GM23338 (cell line): Measurements from ENCODE around the gene NNT. TPM values are rescaled to one million over a fixed set of nuclear protein-coding genes. Genes with fewer than 3 reads are reported as not detected.

Experiments
- ATAC-seq: fragments of 200-7000 bp; cut with Tn5 transposase; 3 replicates; pipeline ENCODE4 v1.9.1; 2020
- DNase-seq: peaks from one replicate; pipeline ENCODE4 v3.0.0-alpha.2; 2015; ENCODE audit warnings: low spot score
- H2AFZ ChIP-seq: fragments of 200-600 bp; sonication (generic); 2 replicates; pipeline ENCODE4 v1.8.0; 2016; ENCODE audit warnings: antibody characterized with exemption, mild to moderate bottlenecking, moderate library complexity
- H3F3A ChIP-seq: fragments of 200-600 bp; sonication (generic); replicated peaks from 2 replicates; pipeline ENCODE4 v1.8.0; 2017; ENCODE audit warnings: antibody characterized with exemption, mixed run types, low read depth
- H3K27ac ChIP-seq: fragments of 200-600 bp; sonication (generic); 2 replicates; pipeline ENCODE4 v1.6.1; 2016; ENCODE audit warnings: low read depth
- H3K27me3 ChIP-seq: fragments of 200-600 bp; sonication (generic); 2 replicates; pipeline ENCODE4 v1.8.0; 2016; ENCODE audit warnings: mild to moderate bottlenecking, mixed run types, moderate library complexity; ENCODE audit not compliant: insufficient read depth
- H3K36me3 ChIP-seq: fragments of 200-600 bp; sonication (generic); 2 replicates; pipeline ENCODE4 v1.8.0; 2016; ENCODE audit warnings: mild to moderate bottlenecking; ENCODE audit not compliant: insufficient read depth
- H3K4me1 ChIP-seq: fragments of 200-600 bp; sonication (generic); 2 replicates; pipeline ENCODE4 v1.8.0; 2016; ENCODE audit warnings: mild to moderate bottlenecking, moderate library complexity; ENCODE audit not compliant: insufficient read depth
- H3K4me2 ChIP-seq: fragments of 200-600 bp; sonication (generic); 2 replicates; pipeline ENCODE4 v1.7.1; 2017; ENCODE audit warnings: mixed run types
- H3K4me3 ChIP-seq: fragments of 200-600 bp; sonication (generic); 2 replicates; pipeline ENCODE4 v1.6.1; 2016; ENCODE audit warnings: mixed run types
- H3K79me2 ChIP-seq: fragments of 200-600 bp; sonication (generic); replicated peaks from 2 replicates; pipeline ENCODE4 v1.8.0; 2017; ENCODE audit warnings: mild to moderate bottlenecking; ENCODE audit not compliant: insufficient read depth
- H3K9me2 ChIP-seq: fragments of 200-600 bp; sonication (generic); 2 replicates; pipeline ENCODE4 v1.8.0; 2017; ENCODE audit not compliant: insufficient read depth
- H4K20me1 ChIP-seq: fragments of 200-600 bp; sonication (generic); replicated peaks from 2 replicates; pipeline ENCODE4 v1.8.0; 2017; ENCODE audit warnings: mild to moderate bottlenecking; ENCODE audit not compliant: insufficient read depth
- H3K27ac Mint-ChIP-seq: 2 replicates; pipeline ENCODE4 v1.8.0; 2020; ENCODE audit warnings: inconsistent platforms, mild to moderate bottlenecking, moderate library complexity, mixed read lengths
- H3K27me3 Mint-ChIP-seq: 3 replicates; pipeline ENCODE4 v1.8.0; 2022; ENCODE audit warnings: low read depth, mild to moderate bottlenecking, moderate library complexity, mixed read lengths, inconsistent platforms; ENCODE audit not compliant: insufficient read depth, poor library complexity
- H3K36me3 Mint-ChIP-seq: 3 replicates; pipeline ENCODE4 v1.8.0; 2021; ENCODE audit warnings: low read depth, mild to moderate bottlenecking, inconsistent platforms, moderate library complexity, mixed read lengths
- H3K4me1 Mint-ChIP-seq: 3 replicates; pipeline ENCODE4 v1.8.0; 2020; ENCODE audit warnings: mild to moderate bottlenecking, inconsistent platforms, mixed read lengths
- H3K4me3 Mint-ChIP-seq: 3 replicates; pipeline ENCODE4 v1.8.0; 2021; ENCODE audit warnings: moderate library complexity, mild to moderate bottlenecking, inconsistent platforms, mixed read lengths
- H3K9me3 Mint-ChIP-seq: 3 replicates; pipeline ENCODE4 v1.8.0; 2020; ENCODE audit warnings: moderate library complexity, mild to moderate bottlenecking, inconsistent platforms, mixed read lengths
- CREB1 ChIP-seq: fragments of 250-450 bp; sonication (Bioruptor Pico); IDR thresholded peaks from 2 replicates; pipeline ENCODE4 v1.5.0; 2020; ENCODE audit warnings: low read depth, mild to moderate bottlenecking, moderate library complexity
- EZH2 ChIP-seq: fragments of 200-600 bp; sonication (generic); IDR thresholded peaks from one replicate; pipeline ENCODE4 v1.8.0; 2017; ENCODE audit warnings: antibody characterized with exemption, mild to moderate bottlenecking, low read depth; ENCODE audit not compliant: unreplicated experiment
- NANOG ChIP-seq: IDR thresholded peaks from 2 replicates; pipeline ENCODE4 v1.6.1; 2016; ENCODE audit warnings: antibody characterized with exemption, borderline replicate concordance
- POLR2AphosphoS5 ChIP-seq: IDR thresholded peaks from 2 replicates; pipeline ENCODE4 v1.6.1; 2016; ENCODE audit warnings: antibody characterized with exemption, low read depth
- STAT1 ChIP-seq: IDR thresholded peaks from one replicate; pipeline ENCODE4 v1.6.1; 2016; ENCODE audit warnings: antibody characterized with exemption; ENCODE audit not compliant: unreplicated experiment
- ZNF114 ChIP-seq: fragments of 250-450 bp; sonication (Bioruptor Pico); IDR thresholded peaks from 2 replicates; pipeline ENCODE4 v1.5.0; 2020; ENCODE audit warnings: mild to moderate bottlenecking, moderate library complexity
- ZNF331 ChIP-seq: fragments of 250-450 bp; sonication (Bioruptor Pico); IDR thresholded peaks from 2 replicates; pipeline ENCODE4 v1.5.0; 2020; ENCODE audit warnings: low read depth, mild to moderate bottlenecking, moderate library complexity
- polyA plus RNA-seq: library from polyadenylated mRNA; unstranded; fragments of >200 nt; fragmentation: Nextera tagmentation; extraction: Ambion mirVana; gene quantifications from 2 replicates; pipeline ENCODE4 v1.2.1, GENCODE V29; 2016
- total RNA-seq: library from RNA; depleted of rRNA; stranded (reverse); fragments of >200 nt; shearing (Covaris generic); gene quantifications from 2 replicates; pipeline ENCODE4 v1.2.3, GENCODE V29; 2014
- TF ChIP-seq, protein P1 (sequence below), 2 experiments: fragments of 200-600 bp in 1 of 2; sonication (generic) in 1 of 2; conservative IDR thresholded peaks; 2 replicates each; pipeline versions ENCODE4 v1.5.1 to v1.6.1; 2016 to 2017; ENCODE audit warnings: antibody characterized with exemption in 2 of 2, low read depth in 2 of 2, mild to moderate bottlenecking in 2 of 2, moderate library complexity in 1 of 2
- TF ChIP-seq, protein P2 (sequence below): IDR thresholded peaks from 2 replicates; pipeline ENCODE4 v1.6.1; 2016; ENCODE audit warnings: antibody characterized with exemption
- TF ChIP-seq, protein P3 (sequence below): fragments of 250-450 bp; sonication (Bioruptor Pico); IDR thresholded peaks from 2 replicates; pipeline ENCODE4 v1.5.0; 2020; ENCODE audit warnings: mild to moderate bottlenecking, moderate library complexity

Gene NNT
- total and polyA plus RNA-seq, 2 experiments from 2014 or later = 10.8 to 15.9 TPM

DNA sequence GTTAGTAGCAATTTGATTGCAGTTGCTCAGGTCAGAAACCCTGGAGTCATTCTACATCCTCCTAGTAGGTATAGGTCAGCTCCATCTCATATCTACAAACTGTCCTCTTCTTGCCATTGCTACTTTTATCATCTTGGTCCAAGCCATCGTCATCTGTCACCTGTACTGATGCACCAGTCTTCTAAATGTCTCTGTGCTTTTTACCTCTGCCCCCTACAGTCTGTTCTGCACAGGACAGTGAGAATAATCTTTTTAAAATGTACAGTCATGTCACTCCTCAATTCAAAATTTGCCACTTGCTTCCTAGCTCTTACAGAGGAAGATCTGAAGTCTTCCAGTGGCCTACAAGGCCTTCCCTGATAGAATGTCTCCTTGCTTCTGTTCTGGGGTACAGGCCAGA, 6.8 kb downstream of the NNT start:
- H3K4me3 ChIP-seq = no peak overlapping the region
- no peaks in the 10 kb centered on the region for H3K27me3 ChIP-seq
- no peaks in the 10 kb centered on the region for H3K27me3 Mint-ChIP-seq
- no peak overlapping the region for H2AFZ ChIP-seq
- no peaks in the 10 kb centered on the region; the same call in 2 of the 3 replicates for H3K36me3 Mint-ChIP-seq
- H3K27ac Mint-ChIP-seq = no peak overlapping the region
- peaks cover 9% of the 10 kb centered on the region for H3K4me1 Mint-ChIP-seq
- peaks cover 9% of the 10 kb centered on the region; the same call in 1 of the 2 replicates for H4K20me1 ChIP-seq
- H3K9me3 Mint-ChIP-seq = no peaks in the 10 kb centered on the region
- DNase-seq (no peak), ATAC-seq (no peak)
- no peak overlapping the region for H3K4me2 ChIP-seq
- H3K79me2 ChIP-seq = no peaks in the 10 kb centered on the region; the same call in 1 of the 2 replicates
- H3K4me3 Mint-ChIP-seq = no peak overlapping the region
- no peaks in the 10 kb centered on the region for H3K9me2 ChIP-seq
- H3K36me3 ChIP-seq = no peaks in the 10 kb centered on the region
- no peaks in the 10 kb centered on the region for H3F3A ChIP-seq
- no peak overlapping the region for H3K27ac ChIP-seq
- H3K4me1 ChIP-seq = no peaks in the 10 kb centered on the region
- TF ChIP-seq, protein P1, sequence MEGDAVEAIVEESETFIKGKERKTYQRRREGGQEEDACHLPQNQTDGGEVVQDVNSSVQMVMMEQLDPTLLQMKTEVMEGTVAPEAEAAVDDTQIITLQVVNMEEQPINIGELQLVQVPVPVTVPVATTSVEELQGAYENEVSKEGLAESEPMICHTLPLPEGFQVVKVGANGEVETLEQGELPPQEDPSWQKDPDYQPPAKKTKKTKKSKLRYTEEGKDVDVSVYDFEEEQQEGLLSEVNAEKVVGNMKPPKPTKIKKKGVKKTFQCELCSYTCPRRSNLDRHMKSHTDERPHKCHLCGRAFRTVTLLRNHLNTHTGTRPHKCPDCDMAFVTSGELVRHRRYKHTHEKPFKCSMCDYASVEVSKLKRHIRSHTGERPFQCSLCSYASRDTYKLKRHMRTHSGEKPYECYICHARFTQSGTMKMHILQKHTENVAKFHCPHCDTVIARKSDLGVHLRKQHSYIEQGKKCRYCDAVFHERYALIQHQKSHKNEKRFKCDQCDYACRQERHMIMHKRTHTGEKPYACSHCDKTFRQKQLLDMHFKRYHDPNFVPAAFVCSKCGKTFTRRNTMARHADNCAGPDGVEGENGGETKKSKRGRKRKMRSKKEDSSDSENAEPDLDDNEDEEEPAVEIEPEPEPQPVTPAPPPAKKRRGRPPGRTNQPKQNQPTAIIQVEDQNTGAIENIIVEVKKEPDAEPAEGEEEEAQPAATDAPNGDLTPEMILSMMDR (conservative IDR thresholded peaks at IDR 0.05; ENCODE audit: low read depth in 2 of 2) = peak; percentile 28 to 31
- TF ChIP-seq, protein P2, sequence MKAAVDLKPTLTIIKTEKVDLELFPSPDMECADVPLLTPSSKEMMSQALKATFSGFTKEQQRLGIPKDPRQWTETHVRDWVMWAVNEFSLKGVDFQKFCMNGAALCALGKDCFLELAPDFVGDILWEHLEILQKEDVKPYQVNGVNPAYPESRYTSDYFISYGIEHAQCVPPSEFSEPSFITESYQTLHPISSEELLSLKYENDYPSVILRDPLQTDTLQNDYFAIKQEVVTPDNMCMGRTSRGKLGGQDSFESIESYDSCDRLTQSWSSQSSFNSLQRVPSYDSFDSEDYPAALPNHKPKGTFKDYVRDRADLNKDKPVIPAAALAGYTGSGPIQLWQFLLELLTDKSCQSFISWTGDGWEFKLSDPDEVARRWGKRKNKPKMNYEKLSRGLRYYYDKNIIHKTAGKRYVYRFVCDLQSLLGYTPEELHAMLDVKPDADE = no peak
- TF ChIP-seq EZH2 = no peak
- no peak for TF ChIP-seq CREB1
- TF ChIP-seq ZNF331 (CRISPR knock-in tag) = no peak
- TF ChIP-seq STAT1 = no peak

DNA sequence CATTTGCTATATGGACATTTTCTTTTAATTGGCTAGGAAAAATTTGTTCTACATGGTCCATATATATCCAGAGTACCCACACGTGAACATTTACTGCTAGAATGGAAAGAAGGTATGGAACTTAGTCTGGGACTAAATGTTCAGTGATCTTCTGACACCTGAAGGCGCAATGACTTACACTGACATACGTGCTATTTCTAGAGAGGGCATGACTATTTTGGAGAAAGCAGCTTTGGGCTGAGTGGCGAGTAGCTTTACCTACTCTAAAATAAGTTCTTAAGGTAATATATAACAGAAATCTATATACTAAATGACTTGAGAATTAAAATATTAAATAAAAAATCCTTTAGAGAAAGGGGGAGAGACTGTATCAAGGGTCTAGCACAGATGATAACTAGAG, 10.4 kb downstream of the NNT start:
- no peak for DNase-seq
- Mint-ChIP-seq H3K4me1 (no peaks in the 10 kb centered on the region), H3K4me3 (no peak overlapping the region), H3K27me3 (no peaks in the 10 kb centered on the region), H3K36me3 (no peaks in the 10 kb centered on the region; the same call in 2 of the 3 replicates), H3K27ac (no peak overlapping the region), H3K9me3 (no peaks in the 10 kb centered on the region)
- Histone ChIP-seq H3K4me2 (no peak overlapping the region), H4K20me1 (0 out of 2 replicates have a peak, but pooled peaks cover 9% of the 10 kb centered on the region), H3K4me3 (no peak overlapping the region), H2AFZ (no peak overlapping the region), H3K4me1 (no peaks in the 10 kb centered on the region), H3K36me3 (no peaks in the 10 kb centered on the region), H3K27ac (no peak overlapping the region), H3F3A (no peaks in the 10 kb centered on the region), H3K27me3 (no peaks in the 10 kb centered on the region), H3K9me2 (no peaks in the 10 kb centered on the region), H3K79me2 (no peaks in the 10 kb centered on the region)
- no peak for ATAC-seq
- TF ChIP-seq NANOG = no peak
- no peak for TF ChIP-seq STAT1
- no peak for TF ChIP-seq ZNF114 (CRISPR knock-in tag)
- no peak for TF ChIP-seq POLR2AphosphoS5
- TF ChIP-seq, protein P3, sequence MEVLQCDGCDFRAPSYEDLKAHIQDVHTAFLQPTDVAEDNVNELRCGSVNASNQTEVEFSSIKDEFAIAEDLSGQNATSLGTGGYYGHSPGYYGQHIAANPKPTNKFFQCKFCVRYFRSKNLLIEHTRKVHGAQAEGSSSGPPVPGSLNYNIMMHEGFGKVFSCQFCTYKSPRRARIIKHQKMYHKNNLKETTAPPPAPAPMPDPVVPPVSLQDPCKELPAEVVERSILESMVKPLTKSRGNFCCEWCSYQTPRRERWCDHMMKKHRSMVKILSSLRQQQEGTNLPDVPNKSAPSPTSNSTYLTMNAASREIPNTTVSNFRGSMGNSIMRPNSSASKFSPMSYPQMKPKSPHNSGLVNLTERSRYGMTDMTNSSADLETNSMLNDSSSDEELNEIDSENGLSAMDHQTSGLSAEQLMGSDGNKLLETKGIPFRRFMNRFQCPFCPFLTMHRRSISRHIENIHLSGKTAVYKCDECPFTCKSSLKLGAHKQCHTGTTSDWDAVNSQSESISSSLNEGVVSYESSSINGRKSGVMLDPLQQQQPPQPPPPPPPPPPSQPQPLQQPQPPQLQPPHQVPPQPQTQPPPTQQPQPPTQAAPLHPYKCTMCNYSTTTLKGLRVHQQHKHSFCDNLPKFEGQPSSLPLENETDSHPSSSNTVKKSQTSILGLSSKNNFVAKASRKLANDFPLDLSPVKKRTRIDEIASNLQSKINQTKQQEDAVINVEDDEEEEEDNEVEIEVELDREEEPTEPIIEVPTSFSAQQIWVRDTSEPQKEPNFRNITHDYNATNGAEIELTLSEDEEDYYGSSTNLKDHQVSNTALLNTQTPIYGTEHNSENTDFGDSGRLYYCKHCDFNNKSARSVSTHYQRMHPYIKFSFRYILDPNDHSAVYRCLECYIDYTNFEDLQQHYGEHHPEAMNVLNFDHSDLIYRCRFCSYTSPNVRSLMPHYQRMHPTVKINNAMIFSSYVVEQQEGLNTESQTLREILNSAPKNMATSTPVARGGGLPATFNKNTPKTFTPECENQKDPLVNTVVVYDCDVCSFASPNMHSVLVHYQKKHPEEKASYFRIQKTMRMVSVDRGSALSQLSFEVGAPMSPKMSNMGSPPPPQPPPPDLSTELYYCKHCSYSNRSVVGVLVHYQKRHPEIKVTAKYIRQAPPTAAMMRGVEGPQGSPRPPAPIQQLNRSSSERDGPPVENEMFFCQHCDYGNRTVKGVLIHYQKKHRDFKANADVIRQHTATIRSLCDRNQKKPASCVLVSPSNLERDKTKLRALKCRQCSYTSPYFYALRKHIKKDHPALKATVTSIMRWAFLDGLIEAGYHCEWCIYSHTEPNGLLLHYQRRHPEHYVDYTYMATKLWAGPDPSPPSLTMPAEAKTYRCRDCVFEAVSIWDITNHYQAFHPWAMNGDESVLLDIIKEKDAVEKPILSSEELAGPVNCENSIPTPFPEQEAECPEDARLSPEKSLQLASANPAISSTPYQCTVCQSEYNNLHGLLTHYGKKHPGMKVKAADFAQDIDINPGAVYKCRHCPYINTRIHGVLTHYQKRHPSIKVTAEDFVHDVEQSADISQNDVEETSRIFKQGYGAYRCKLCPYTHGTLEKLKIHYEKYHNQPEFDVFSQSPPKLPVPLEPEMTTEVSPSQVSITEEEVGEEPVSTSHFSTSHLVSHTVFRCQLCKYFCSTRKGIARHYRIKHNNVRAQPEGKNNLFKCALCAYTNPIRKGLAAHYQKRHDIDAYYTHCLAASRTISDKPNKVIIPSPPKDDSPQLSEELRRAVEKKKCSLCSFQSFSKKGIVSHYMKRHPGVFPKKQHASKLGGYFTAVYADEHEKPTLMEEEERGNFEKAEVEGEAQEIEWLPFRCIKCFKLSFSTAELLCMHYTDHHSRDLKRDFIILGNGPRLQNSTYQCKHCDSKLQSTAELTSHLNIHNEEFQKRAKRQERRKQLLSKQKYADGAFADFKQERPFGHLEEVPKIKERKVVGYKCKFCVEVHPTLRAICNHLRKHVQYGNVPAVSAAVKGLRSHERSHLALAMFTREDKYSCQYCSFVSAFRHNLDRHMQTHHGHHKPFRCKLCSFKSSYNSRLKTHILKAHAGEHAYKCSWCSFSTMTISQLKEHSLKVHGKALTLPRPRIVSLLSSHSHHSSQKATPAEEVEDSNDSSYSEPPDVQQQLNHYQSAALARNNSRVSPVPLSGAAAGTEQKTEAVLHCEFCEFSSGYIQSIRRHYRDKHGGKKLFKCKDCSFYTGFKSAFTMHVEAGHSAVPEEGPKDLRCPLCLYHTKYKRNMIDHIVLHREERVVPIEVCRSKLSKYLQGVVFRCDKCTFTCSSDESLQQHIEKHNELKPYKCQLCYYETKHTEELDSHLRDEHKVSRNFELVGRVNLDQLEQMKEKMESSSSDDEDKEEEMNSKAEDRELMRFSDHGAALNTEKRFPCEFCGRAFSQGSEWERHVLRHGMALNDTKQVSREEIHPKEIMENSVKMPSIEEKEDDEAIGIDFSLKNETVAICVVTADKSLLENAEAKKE (CRISPR knock-in tag) = no peak
